ENCODE data around the gene KISS1. TPM values are rescaled to one million over a fixed set of nuclear protein-coding genes. Genes with fewer than 3 reads are reported as not detected.

The KISS1 gene
- total and polyA plus RNA-seq, 12 donors = 0.34 to 0.50 TPM; not detected in 10

DNA sequence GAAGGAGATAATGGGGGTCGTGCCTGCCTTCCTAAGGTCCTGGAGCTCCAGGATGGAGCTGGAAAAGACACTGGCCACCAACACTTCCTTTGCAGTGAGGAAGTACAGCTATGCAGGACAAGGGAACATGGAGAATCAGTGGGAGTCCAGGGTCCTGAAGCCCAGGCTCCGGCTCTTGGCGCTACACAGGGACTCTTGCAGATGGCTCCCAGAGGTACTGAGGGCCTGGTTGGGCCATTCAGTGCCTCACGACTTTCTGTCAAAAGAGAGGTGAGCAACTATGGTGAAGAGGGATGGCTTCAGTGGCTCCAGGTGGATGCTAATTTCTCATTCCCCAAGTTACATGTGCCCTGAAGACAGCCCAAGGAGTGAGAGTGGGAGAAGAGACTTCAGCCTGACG, 42.6 kb downstream of the KISS1 start:
- Histone ChIP-seq H3K27me3 (no peaks in the 10 kb centered on the region), H3K27ac (no peak overlapping the region), H3K4me3 (no peak overlapping the region), H3K4me1 (replicated peaks in 1 of 2) (peaks cover 3 to 12% of the 10 kb centered on the region in 2 donors), H3K9me3 (replicated peaks in 1 of 3) (no peaks in the 10 kb centered on the region), H3K36me3 (replicated peaks in 1 of 2) (no peaks in the 10 kb centered on the region)
- intact Hi-C loops (cut with DNase I) = no loop called here
- DNase-seq = no peak
- no peak for TF ChIP-seq POLR2A (IDR thresholded peaks at IDR 0.05)
- TF ChIP-seq, protein P1, sequence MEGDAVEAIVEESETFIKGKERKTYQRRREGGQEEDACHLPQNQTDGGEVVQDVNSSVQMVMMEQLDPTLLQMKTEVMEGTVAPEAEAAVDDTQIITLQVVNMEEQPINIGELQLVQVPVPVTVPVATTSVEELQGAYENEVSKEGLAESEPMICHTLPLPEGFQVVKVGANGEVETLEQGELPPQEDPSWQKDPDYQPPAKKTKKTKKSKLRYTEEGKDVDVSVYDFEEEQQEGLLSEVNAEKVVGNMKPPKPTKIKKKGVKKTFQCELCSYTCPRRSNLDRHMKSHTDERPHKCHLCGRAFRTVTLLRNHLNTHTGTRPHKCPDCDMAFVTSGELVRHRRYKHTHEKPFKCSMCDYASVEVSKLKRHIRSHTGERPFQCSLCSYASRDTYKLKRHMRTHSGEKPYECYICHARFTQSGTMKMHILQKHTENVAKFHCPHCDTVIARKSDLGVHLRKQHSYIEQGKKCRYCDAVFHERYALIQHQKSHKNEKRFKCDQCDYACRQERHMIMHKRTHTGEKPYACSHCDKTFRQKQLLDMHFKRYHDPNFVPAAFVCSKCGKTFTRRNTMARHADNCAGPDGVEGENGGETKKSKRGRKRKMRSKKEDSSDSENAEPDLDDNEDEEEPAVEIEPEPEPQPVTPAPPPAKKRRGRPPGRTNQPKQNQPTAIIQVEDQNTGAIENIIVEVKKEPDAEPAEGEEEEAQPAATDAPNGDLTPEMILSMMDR (IDR thresholded peaks at IDR 0.05) = no peak
- 86 to 96% (median 89%) methylated on average over 3 to 5 of the region's 5 CpGs for WGBS, 4 donors

DNA sequence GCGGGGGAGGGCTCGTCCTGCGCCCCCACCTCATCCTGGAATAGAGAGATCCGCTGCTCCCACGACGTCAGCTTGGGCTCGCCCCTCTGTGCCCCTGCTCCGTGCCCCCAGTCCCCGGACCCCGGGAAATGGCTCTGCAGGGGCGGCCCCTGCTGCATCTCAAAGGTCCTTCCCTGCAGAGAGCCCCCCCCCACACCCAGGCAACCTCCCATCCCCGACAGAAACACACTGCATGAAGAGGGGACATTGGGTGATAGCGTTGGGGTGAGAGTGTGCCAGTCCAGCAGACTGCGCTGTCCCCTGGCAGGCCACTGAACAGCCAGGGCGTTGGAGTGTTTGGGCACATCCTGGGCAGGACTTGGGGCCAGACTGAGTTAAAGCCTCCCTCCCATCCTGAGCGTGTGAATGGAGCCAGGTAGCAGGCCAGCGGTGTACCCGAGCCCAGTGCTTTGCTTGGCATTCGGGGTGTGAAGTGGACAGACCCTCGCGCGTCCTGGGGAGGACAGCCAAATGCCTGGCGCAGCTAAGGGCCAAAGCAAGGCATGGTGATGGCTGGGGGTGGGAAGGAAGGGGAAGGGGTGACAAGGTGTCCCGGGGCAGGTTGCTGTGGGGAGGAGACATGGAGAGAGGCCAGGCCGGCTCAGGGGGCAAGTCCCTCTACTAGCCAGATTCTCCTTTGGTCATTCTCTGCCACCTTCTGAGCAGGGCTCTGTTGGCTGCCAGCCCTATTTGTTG, 43.8 kb downstream of the KISS1 start:
- WGBS, 4 donors = 17 to 56% (median 27%) methylated on average over 4 to 25 of the region's 25 CpGs
- no peaks in the 10 kb centered on the region for H3K27me3 ChIP-seq
- H3K4me3 ChIP-seq = peak overlapping the region in 2 of 4 donors; percentile 28 to 70
- TF ChIP-seq, protein P1 (IDR thresholded peaks at IDR 0.05) = no peak
- TF ChIP-seq POLR2A (IDR thresholded peaks at IDR 0.05) = no peak
- H3K36me3 ChIP-seq (replicated peaks in 1 of 2) = no peaks in the 10 kb centered on the region
- H3K9me3 ChIP-seq (replicated peaks in 1 of 3) = no peaks in the 10 kb centered on the region
- peaks cover 3 to 12% of the 10 kb centered on the region in 2 donors for H3K4me1 ChIP-seq (replicated peaks in 1 of 2)
- peak overlapping the region in 2 of 5 donors; percentile 73 to 82 for H3K27ac ChIP-seq
- intact Hi-C loops (cut with DNase I) = no loop called here
- peak in 2 of 7 donors; percentile 8 to 36 for DNase-seq

DNA sequence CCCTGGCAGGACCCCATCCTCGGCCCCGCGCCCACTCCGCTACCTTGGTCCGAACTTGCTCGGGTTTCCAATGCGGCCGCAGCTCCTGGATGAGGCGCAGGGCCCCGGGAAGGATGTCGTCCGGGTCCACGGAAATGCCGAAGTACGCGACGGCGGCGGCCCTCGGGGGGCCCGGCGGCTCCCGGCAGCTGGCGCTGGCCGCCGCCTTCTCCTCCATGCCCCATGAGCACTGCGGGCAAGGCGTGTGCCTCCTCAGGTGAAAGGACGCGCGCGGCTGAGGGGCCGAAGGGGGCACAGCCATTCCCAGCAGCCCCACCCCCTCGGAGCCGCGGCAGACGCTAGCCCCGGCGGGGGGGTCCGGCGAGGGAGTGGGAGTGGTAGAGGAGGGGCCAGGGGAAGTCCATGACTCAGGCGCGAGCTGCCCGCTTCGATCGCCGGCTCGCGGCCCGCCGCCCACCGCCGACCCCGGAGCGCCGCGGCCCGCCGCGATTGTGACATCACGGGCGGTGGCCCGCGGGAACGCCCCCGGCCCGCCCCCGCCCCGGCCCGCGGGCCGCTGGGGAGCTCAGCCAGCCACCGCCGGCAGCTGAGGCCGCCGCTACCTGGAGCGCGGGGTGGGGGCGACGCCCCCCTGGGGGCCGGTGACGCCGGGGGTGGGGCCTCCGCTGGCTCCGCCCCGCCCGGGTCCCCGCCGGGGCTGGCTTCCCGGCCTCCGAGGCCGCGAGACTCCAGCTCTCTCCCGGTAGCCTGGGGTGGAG, 44.6 kb downstream of the KISS1 start, which contains the start of gene ETNK2:
ETNK2 (minus strand) TSS at position 493 of the 758 bp plus-strand sequence; CDS start at position 301, 192 bp downstream.
- Histone ChIP-seq H3K36me3 (replicated peaks in 1 of 2) (no peaks in the 10 kb centered on the region), H3K4me3 (peak within 1 kb of the TSS in 2 of 4 donors; percentile 28 to 70), H3K27ac (peak within 1 kb of the TSS in 3 of 5 donors; percentile 6 to 82 (median 73)), H3K9me3 (replicated peaks in 1 of 3) (no peaks in the 10 kb centered on the region), H3K27me3 (no peaks in the 10 kb centered on the region), H3K4me1 (replicated peaks in 1 of 2) (peaks cover 3 to 12% of the 10 kb centered on the region in 2 donors)
- TF ChIP-seq POLR2A (IDR thresholded peaks at IDR 0.05) = no peak
- TF ChIP-seq, protein P1 (IDR thresholded peaks at IDR 0.05) = peak in 1 of 6 experiments; percentile 4
- WGBS, 4 donors = 0 to 1% (median 0%) methylated on average over 3 to 94 of the region's 94 CpGs
- intact Hi-C loops (cut with DNase I) = no loop called here
- peak; percentile 45 to 73 (median 64) for DNase-seq

Data from adrenal gland (tissue), 12 donors.